Ovary (tissue), 9 donors: Measurements from ENCODE around the gene MTREX. TPM values are rescaled to one million over a fixed set of nuclear protein-coding genes. Genes with fewer than 3 reads are reported as not detected.

Source experiments
- DNase-seq, 5 donors: peaks; one replicate each; pipeline ENCODE4 v3.0.0-alpha.2; 2019 to 2020
- H3K27ac ChIP-seq, 2 donors: fragments of 200-600 bp; one replicate each; pipeline versions ENCODE4 v1.5.1 to v1.8.0; 2019 to 2022
- H3K27me3 ChIP-seq: fragments of 200-600 bp; one replicate; pipeline ENCODE4 v1.8.0; 2022
- H3K36me3 ChIP-seq: fragments of 200-600 bp; sonication (generic); one replicate; pipeline ENCODE4 v1.5.1; 2019
- H3K4me1 ChIP-seq: one replicate; pipeline ENCODE4 v1.8.1; 2013; ENCODE audit warnings: mild to moderate bottlenecking, moderate library complexity; ENCODE audit not compliant: insufficient read depth
- H3K4me3 ChIP-seq: fragments of 200-600 bp; sonication (generic); one replicate; pipeline ENCODE4 v1.5.1; 2017
- H3K9me3 ChIP-seq, 2 donors: fragments of 200-600 bp in 1 of 2; sonication (generic) in 1 of 2; one replicate each; pipeline versions ENCODE4 v1.5.1 to v1.8.1; 2013 to 2019; ENCODE audit warnings: mild to moderate bottlenecking in 1 of 2, moderate library complexity in 1 of 2
- EP300 ChIP-seq: sonication (generic); formaldehyde crosslinking; IDR thresholded peaks from one replicate; pipeline ENCODE4 v1.6.1; 2017; ENCODE audit warnings: antibody characterized with exemption
- POLR2A ChIP-seq: fragments of 450-650 bp; IDR thresholded peaks from one replicate; pipeline ENCODE4 v1.6.1; 2017; ENCODE audit warnings: antibody characterized with exemption, mild to moderate bottlenecking, moderate library complexity
- WGBS, 3 donors: extraction: QIAGEN DNeasy Blood & Tissue Kit in 1 of 3; methylation state at CpG; one replicate each; pipeline versions ENCODE4 v1.1.5 to v1.1.7; 2013 to 2017; 5-methylcytosine and 5-hydroxymethylcytosine counted together
- intact Hi-C, 4 donors: fragments of 100-400 bp; cut with DNase I; formaldehyde crosslinking; loops; one replicate each; pipeline versions ENCODE4 v1.11.0 to v1.15.1; 2022 to 2023
- polyA plus RNA-seq, 2 donors: library from polyadenylated mRNA; stranded (reverse); fragments of 200-250 nt in 1 of 2; fragments of 350-450 nt in 1 of 2; fragmentation: Illumina TruSeq in 1 of 2; extraction: RNeasy Lipid Tissue Mini Kit (QIAGEN cat#74804) in 1 of 2; gene quantifications; one replicate each; pipeline ENCODE4 v1.2.3, GENCODE V29; 2013 to 2014
- total RNA-seq, 7 donors: library from RNA; depleted of rRNA in 2 of 7; stranded (reverse); fragments of >200 nt in 2 of 7; fragmentation: NEBNext Ultra II Directional in 3 of 7; extraction: Animal tissue kit (Norgen Biotek cat#: 25700) in 3 of 7; gene quantifications; one replicate each; pipeline versions ENCODE4 v1.1.0 to v1.2.4, GENCODE V29; 2016 to 2023
- TF ChIP-seq, protein P1 (sequence below), 3 donors: fragments of 450-650 bp in 2 of 3; fragments of 200-600 bp in 1 of 3; IDR thresholded peaks; one replicate each; pipeline versions ENCODE4 v1.5.1 to v1.8.0; 2016 to 2022; ENCODE audit warnings: antibody characterized with exemption in 3 of 3, mild to moderate bottlenecking in 1 of 3
- donor health status: DM: no; HTN: no; CAD: no; lungs with moderate emphysema.
- donor health status: DM: no; HTN: no; CAD: no.
- donor health status: Bipolar disorder and iron deficiency.
- donor health status: DM: yes; HTN: yes; CAD: no.
- donor health status: DM: no; HTN: no; CAD: no.
- donor health status: DM: yes; HTN: yes; CAD: no.

The MTREX gene
- total and polyA plus RNA-seq, 9 donors: 24.3 to 65.3 (median 62.1) TPM

DNA sequence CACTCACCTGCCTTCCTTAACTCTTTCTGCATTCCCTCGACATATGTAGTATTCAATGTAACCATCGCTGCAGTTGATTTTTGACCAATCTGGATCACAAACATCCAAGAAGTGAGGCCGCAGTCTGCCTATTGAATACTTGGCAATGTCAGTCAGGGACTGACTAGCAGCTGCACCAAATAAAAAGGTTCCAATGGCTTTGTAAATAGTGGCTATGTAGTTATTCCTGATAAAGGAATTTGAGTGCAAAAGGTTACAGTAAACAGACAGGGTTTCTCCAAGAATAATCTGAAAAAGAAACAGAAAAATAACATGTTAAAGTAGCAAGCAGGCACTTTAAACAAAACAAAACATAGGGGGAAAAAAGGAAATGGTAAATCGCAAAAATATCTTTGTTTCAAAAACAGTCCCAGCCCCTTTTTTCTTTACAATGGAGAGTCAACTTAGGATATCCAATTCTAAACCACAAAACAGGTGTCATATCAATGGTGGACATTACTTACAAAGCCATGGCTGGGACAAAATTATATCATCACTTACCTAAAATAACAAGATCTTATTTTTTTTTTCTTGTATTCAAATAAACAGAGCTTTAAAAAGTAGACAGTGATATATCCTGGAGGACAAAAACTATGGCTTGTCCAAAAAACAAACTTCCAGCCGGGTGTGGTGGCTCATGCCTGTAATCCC lies 160.2 kb downstream of the MTREX start:
- H3K9me3 ChIP-seq: no peaks in the 10 kb centered on the region
- no peak overlapping the region for H3K27ac ChIP-seq
- TF ChIP-seq EP300 (no peak), POLR2A (no peak)
- TF ChIP-seq, protein P1, sequence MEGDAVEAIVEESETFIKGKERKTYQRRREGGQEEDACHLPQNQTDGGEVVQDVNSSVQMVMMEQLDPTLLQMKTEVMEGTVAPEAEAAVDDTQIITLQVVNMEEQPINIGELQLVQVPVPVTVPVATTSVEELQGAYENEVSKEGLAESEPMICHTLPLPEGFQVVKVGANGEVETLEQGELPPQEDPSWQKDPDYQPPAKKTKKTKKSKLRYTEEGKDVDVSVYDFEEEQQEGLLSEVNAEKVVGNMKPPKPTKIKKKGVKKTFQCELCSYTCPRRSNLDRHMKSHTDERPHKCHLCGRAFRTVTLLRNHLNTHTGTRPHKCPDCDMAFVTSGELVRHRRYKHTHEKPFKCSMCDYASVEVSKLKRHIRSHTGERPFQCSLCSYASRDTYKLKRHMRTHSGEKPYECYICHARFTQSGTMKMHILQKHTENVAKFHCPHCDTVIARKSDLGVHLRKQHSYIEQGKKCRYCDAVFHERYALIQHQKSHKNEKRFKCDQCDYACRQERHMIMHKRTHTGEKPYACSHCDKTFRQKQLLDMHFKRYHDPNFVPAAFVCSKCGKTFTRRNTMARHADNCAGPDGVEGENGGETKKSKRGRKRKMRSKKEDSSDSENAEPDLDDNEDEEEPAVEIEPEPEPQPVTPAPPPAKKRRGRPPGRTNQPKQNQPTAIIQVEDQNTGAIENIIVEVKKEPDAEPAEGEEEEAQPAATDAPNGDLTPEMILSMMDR (IDR thresholded peaks at IDR 0.05): no peak
- 28 to 48% (median 39%) methylated on average over 5 of the region's 5 CpGs for WGBS, 3 donors
- no peak overlapping the region for H3K4me3 ChIP-seq
- no peak for DNase-seq
- H3K36me3 ChIP-seq: no peaks in the 10 kb centered on the region
- H3K4me1 ChIP-seq: peaks cover 4% of the 10 kb centered on the region
- intact Hi-C loops: no loop called here
- H3K27me3 ChIP-seq: no peaks in the 10 kb centered on the region

DNA sequence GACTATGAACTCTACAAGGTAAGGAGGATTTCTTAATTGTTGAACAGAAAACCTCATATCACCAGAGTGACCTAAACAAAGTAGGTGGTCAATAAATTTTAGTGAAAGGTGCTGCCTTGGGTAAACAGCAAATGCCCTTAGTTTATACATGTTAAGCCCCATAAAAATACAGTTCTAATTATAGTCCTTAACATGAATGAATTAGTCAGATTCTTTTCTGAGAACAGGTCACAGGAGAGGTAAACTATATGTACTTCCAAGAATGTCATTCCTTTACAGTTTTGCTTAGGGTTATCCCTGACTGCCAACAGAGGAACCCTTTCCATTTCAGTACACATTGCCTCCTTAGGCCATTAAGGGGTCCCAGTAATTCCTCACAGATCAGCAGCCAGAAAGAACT lies 162.1 kb downstream of the MTREX start:
- Histone ChIP-seq H3K36me3 (no peaks in the 10 kb centered on the region), H3K27me3 (no peaks in the 10 kb centered on the region), H3K4me1 (peaks cover 4% of the 10 kb centered on the region), H3K4me3 (no peak overlapping the region), H3K27ac (no peak overlapping the region), H3K9me3 (no peaks in the 10 kb centered on the region)
- TF ChIP-seq EP300 (no peak), POLR2A (no peak)
- TF ChIP-seq, protein P1 (IDR thresholded peaks at IDR 0.05): no peak
- intact Hi-C loops: no loop called here
- no peak for DNase-seq

DNA sequence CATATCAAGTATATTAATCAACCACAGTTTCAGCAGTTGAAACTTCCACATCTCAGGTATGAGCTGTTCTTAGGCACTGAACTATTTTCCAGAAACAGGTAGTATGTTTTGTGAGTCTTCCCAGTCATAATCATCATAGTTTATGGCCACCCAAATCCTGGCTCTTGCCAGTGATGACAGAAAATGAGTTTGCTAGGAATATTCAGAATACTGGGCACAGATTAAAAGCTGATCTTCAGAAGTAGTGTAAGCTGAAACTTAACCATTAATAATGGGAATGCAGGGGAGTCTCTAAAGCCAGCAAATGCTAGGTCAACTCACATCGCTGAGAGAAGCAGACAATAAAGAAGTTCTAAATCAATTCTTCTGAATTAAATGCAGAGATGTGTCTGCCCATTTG lies 162.5 kb downstream of the MTREX start:
- 90 to 100% (median 96%) methylated on average over 1 of the region's 1 CpG for WGBS, 3 donors
- Histone ChIP-seq H3K4me1 (peaks cover 4% of the 10 kb centered on the region), H3K36me3 (no peaks in the 10 kb centered on the region), H3K27me3 (no peaks in the 10 kb centered on the region), H3K4me3 (no peak overlapping the region), H3K9me3 (no peaks in the 10 kb centered on the region), H3K27ac (no peak overlapping the region)
- intact Hi-C loops: no loop called here
- DNase-seq: no peak
- TF ChIP-seq, protein P1 (IDR thresholded peaks at IDR 0.05): no peak
- TF ChIP-seq POLR2A: no peak
- TF ChIP-seq EP300: no peak

DNA sequence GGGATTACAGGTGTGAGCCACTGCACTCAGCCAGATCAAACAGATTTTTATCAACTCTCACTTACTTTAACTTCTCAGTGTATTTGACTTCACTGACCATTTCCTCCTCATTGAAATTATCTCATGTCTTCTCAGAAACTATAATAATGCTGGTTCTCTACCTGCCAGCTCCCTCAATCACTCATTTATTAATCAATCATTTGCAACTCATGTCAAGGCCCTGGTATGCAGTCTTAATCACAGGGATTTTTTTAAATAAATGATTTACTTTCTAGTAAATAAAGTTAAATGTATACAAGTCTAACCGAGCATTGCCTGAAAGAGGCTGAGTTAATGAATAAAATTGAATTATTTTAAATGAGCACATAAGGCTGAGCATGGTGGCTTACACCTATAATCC lies 163.7 kb downstream of the MTREX start:
- DNase-seq: no peak
- 93 to 96% (median 95%) methylated on average over 1 of the region's 1 CpG for WGBS, 3 donors
- H3K36me3 ChIP-seq: no peaks in the 10 kb centered on the region
- no peak overlapping the region for H3K4me3 ChIP-seq
- H3K9me3 ChIP-seq: no peaks in the 10 kb centered on the region
- TF ChIP-seq POLR2A (no peak), EP300 (no peak)
- TF ChIP-seq, protein P1 (IDR thresholded peaks at IDR 0.05): no peak
- intact Hi-C loops: no loop called here
- H3K27ac ChIP-seq: no peak overlapping the region
- H3K27me3 ChIP-seq: no peaks in the 10 kb centered on the region
- peaks cover 4% of the 10 kb centered on the region for H3K4me1 ChIP-seq
